Caco-2 (cell line): ENCODE data around the gene FLT4. TPM values are rescaled to one million over a fixed set of nuclear protein-coding genes. Genes with fewer than 3 reads are reported as not detected.

ENCODE experiments used
- BruUV-seq: library from RNA; stranded (reverse); fragments of 400-500 nt; replicated peaks from 2 replicates; lab custom pipeline; 2021; lab: Mats Ljungman, UMichigan
- CTCF ChIA-PET: fragments of 300-600 bp; sonication (Branson Sonifier 250); formaldehyde crosslinking; loops from one replicate; lab custom pipeline; 2022; ENCODE audit warnings: antibody characterized with exemption; lab: Charles Lee
- POLR2A ChIA-PET: fragments of 300-600 bp; sonication (Branson Sonifier 250); formaldehyde crosslinking; loops from one replicate; lab custom pipeline; 2022; ENCODE audit warnings: antibody characterized with exemption; lab: Charles Lee
- DNase-seq, 2 experiments: peaks; one replicate each; pipeline versions ENCODE4 v3.0.0 to v3.0.0-alpha.2; 2020 to 2022
- H3K27me3 ChIP-seq: replicated peaks from 2 replicates; pipeline ENCODE4 v1.6.0; 2011; ENCODE audit warnings: low read length; ENCODE audit not compliant: control insufficient read depth, insufficient read depth
- H3K36me3 ChIP-seq: 2 replicates; pipeline ENCODE4 v1.5.1; 2011; ENCODE audit warnings: low read length; ENCODE audit not compliant: control insufficient read depth, insufficient read depth
- H3K4me1 ChIP-seq: fragments of 250-450 bp; sonication (Bioruptor Pico); 2 replicates; pipeline ENCODE4 v1.5.1; 2020; ENCODE audit warnings: mild to moderate bottlenecking
- H3K4me3 ChIP-seq: 2 replicates; pipeline ENCODE4 v1.5.1; 2011; ENCODE audit warnings: low read depth, mild to moderate bottlenecking, control low read depth, low read length
- H3K9me3 ChIP-seq: fragments of 250-450 bp; sonication (Bioruptor Pico); 2 replicates; pipeline ENCODE4 v1.5.1; 2020; ENCODE audit warnings: mild to moderate bottlenecking, moderate library complexity
- H3K27ac Mint-ChIP-seq: one replicate; pipeline ENCODE4 v1.8.0; 2022; ENCODE audit warnings: mixed read lengths; ENCODE audit not compliant: unreplicated experiment
- H3K27me3 Mint-ChIP-seq: one replicate; pipeline ENCODE4 v1.8.0; 2022; ENCODE audit warnings: mixed read lengths; ENCODE audit not compliant: insufficient read depth, unreplicated experiment
- H3K36me3 Mint-ChIP-seq: one replicate; pipeline ENCODE4 v1.8.0; 2022; ENCODE audit warnings: mild to moderate bottlenecking, mixed read lengths; ENCODE audit not compliant: insufficient read depth, unreplicated experiment
- H3K4me1 Mint-ChIP-seq: one replicate; pipeline ENCODE4 v1.8.0; 2022; ENCODE audit warnings: low read depth, mixed read lengths; ENCODE audit not compliant: unreplicated experiment
- H3K4me3 Mint-ChIP-seq: one replicate; pipeline ENCODE4 v1.8.0; 2022; ENCODE audit warnings: mild to moderate bottlenecking, moderate library complexity, mixed read lengths; ENCODE audit not compliant: unreplicated experiment
- H3K9me3 Mint-ChIP-seq: one replicate; pipeline ENCODE4 v1.8.0; 2022; ENCODE audit warnings: mixed read lengths; ENCODE audit not compliant: unreplicated experiment
- intact Hi-C: fragments of 100-400 bp; cut with micrococcal nuclease; formaldehyde crosslinking; loops from one replicate; pipeline ENCODE4 v1.10.0; 2022; ENCODE audit not compliant: unreplicated experiment
- total RNA-seq: library from RNA; stranded (reverse); gene quantifications from 2 replicates; pipeline ENCODE4 v1.2.3, GENCODE V29; 2022
- TF ChIP-seq, protein P1 (sequence below), 2 experiments: fragments of 200-600 bp in 1 of 2; IDR thresholded peaks; 1 replicate in 1 of 2; 2 replicates in 1 of 2; pipeline versions ENCODE4 v1.5.1 to v1.8.0; 2011 to 2022; ENCODE audit warnings: antibody characterized with exemption in 1 of 2, control low read depth in 1 of 2, inconsistent platforms in 1 of 2, low read depth in 1 of 2, low read length in 1 of 2, mild to moderate bottlenecking in 1 of 2, moderate library complexity in 1 of 2; ENCODE audit not compliant: insufficient read depth in 1 of 2, severe bottlenecking in 1 of 2, unreplicated experiment in 1 of 2

FLT4 gene
- total RNA-seq, 1 experiment from 2014 or later = not detected

DNA sequence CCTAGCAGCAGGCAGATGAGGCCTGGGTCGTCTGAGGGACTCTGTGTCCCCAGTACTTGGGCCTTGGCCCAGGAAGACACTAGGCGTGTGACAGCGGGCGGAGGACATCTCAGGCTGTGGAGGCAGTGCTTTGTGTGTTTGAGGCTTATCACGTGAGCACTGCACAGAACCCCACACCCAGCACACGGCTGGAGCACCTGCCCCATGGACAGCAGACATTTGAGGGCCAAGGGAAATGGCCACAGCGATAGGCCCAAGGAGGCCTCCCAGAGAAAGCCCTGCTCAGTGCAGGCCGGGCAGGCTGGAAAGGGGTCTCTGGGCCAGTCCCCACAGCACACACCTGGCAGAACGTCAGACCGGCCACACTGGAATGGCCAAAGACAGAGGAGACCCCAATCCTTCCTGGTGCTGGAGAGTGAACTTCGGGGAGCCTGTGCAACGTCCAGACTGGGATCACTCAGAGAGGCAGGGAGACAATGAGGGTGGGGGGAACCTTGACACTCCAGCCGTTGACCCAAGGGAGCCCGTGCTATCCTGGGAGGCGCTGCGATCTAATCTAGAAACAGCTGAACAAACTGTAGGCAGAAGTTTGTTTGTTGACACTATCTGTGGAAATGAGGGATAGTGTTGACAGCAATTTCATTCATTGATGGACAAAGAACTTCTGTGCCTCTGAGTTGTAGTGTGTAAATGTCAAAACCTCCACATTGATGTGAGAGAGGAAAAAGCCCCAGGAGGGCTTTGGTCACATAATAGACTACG is 19.6 kb upstream of the FLT4 start:
- intact Hi-C loops = no loop called here
- no peaks in the 10 kb centered on the region for H3K36me3 ChIP-seq
- no peaks in the 10 kb centered on the region for H3K9me3 Mint-ChIP-seq
- ChIA-PET CTCF (interaction anchor here (0.5 kb wide), 1 partner anchor 57 kb away, joined by 3 read pairs; no protein-coding TSS in a partner anchor), POLR2A (interaction anchor here (0.5 kb wide), 1 partner anchor 615 kb away, joined by 3 read pairs; no protein-coding TSS in a partner anchor)
- BruUV-seq = no TSS peak
- H3K27me3 Mint-ChIP-seq = no peaks in the 10 kb centered on the region
- H3K9me3 ChIP-seq = no peaks in the 10 kb centered on the region
- no peak for DNase-seq
- H3K4me1 Mint-ChIP-seq = peaks cover 6% of the 10 kb centered on the region
- no peaks in the 10 kb centered on the region for H3K36me3 Mint-ChIP-seq
- H3K27ac Mint-ChIP-seq = no peak overlapping the region
- H3K4me1 ChIP-seq = 0 out of 2 replicates have a peak, but pooled peaks cover 5% of the 10 kb centered on the region
- H3K4me3 Mint-ChIP-seq = no peak overlapping the region
- TF ChIP-seq, protein P1, sequence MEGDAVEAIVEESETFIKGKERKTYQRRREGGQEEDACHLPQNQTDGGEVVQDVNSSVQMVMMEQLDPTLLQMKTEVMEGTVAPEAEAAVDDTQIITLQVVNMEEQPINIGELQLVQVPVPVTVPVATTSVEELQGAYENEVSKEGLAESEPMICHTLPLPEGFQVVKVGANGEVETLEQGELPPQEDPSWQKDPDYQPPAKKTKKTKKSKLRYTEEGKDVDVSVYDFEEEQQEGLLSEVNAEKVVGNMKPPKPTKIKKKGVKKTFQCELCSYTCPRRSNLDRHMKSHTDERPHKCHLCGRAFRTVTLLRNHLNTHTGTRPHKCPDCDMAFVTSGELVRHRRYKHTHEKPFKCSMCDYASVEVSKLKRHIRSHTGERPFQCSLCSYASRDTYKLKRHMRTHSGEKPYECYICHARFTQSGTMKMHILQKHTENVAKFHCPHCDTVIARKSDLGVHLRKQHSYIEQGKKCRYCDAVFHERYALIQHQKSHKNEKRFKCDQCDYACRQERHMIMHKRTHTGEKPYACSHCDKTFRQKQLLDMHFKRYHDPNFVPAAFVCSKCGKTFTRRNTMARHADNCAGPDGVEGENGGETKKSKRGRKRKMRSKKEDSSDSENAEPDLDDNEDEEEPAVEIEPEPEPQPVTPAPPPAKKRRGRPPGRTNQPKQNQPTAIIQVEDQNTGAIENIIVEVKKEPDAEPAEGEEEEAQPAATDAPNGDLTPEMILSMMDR (IDR thresholded peaks at IDR 0.05; ENCODE audit: insufficient read depth in 1 of 2, low read depth in 1 of 2, low read length in 1 of 2, severe bottlenecking in 1 of 2, unreplicated experiment in 1 of 2) = no peak
- H3K4me3 ChIP-seq = no peak overlapping the region
- H3K27me3 ChIP-seq = no peaks in the 10 kb centered on the region

DNA sequence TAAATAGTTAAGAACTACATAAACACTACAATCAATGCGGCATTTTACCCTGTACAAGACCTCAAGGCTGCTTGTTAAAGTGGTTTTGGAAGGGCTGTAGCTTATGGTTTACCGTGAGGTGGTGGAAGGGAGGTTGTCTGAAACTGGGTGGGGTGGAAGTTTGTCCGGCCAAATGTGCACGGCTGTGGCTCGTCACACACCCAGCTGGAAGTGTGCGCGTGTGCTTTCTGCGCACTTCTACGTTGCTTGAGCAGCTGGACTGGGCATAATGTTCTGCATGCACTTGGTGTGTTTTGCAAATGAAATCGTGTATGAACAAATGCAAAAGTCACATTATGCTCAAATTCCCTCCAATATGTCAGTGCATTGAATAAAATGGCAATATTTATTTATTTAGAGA is 17.4 kb upstream of the FLT4 start:
- 0 out of 2 replicates have a peak, but pooled peaks cover 5% of the 10 kb centered on the region for H3K4me1 ChIP-seq
- H3K27me3 ChIP-seq = no peaks in the 10 kb centered on the region
- POLR2A ChIA-PET = no interaction called here
- intact Hi-C loops = no loop called here
- no TSS peak for BruUV-seq
- no peak overlapping the region for H3K4me3 Mint-ChIP-seq
- CTCF ChIA-PET = no interaction called here
- no peak for DNase-seq
- no peaks in the 10 kb centered on the region for H3K9me3 ChIP-seq
- no peaks in the 10 kb centered on the region for H3K27me3 Mint-ChIP-seq
- TF ChIP-seq, protein P1 (IDR thresholded peaks at IDR 0.05; ENCODE audit: insufficient read depth in 1 of 2, low read depth in 1 of 2, low read length in 1 of 2, severe bottlenecking in 1 of 2, unreplicated experiment in 1 of 2) = no peak
- peaks cover 6% of the 10 kb centered on the region for H3K4me1 Mint-ChIP-seq
- no peaks in the 10 kb centered on the region for H3K9me3 Mint-ChIP-seq
- no peaks in the 10 kb centered on the region for H3K36me3 ChIP-seq
- H3K4me3 ChIP-seq = no peak overlapping the region
- H3K36me3 Mint-ChIP-seq = no peaks in the 10 kb centered on the region
- H3K27ac Mint-ChIP-seq = no peak overlapping the region

DNA sequence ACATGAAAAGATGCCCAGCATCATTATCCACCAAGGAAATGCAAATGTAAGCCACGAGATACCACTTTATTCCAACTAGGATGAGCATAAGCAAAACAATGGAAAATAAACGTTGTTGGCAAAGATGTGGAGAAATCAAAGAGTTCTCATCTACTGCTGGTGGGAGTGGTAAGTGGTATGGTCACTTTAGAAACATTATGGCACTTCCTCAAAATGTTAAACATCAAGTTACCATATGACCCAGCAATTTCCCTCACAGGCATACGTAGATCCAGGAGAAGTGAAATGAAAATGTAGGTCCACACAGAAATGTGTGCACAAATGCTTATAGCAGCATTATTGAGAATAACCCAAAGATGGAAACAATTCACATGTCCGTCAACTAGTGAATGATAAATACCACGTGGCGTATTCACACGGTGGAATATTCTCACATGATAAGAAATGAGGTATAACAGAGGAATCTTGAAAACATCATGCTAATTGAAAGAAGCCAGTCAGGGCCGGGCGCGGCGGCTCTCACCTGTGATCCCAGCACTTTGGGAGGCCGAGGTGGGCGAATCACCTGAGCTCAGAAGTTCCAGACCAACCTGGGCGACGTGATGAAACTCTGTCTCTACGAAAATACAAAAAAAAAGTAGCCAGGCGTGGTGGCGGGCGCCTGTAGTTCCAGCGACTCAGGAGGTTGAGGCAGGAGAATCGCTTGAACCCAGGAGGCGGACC is 16.4 kb upstream of the FLT4 start:
- TF ChIP-seq, protein P1 (IDR thresholded peaks at IDR 0.05; ENCODE audit: insufficient read depth in 1 of 2, low read depth in 1 of 2, low read length in 1 of 2, severe bottlenecking in 1 of 2, unreplicated experiment in 1 of 2) = no peak
- intact Hi-C loops = no loop called here
- 0 out of 2 replicates have a peak, but pooled peaks cover 5% of the 10 kb centered on the region for H3K4me1 ChIP-seq
- no peaks in the 10 kb centered on the region for H3K9me3 ChIP-seq
- BruUV-seq = no TSS peak
- H3K9me3 Mint-ChIP-seq = no peaks in the 10 kb centered on the region
- H3K36me3 ChIP-seq = no peaks in the 10 kb centered on the region
- H3K4me1 Mint-ChIP-seq = peaks cover 6% of the 10 kb centered on the region
- no peaks in the 10 kb centered on the region for H3K36me3 Mint-ChIP-seq
- no peak for DNase-seq
- no peak overlapping the region for H3K4me3 Mint-ChIP-seq
- H3K27me3 Mint-ChIP-seq = peaks cover 5% of the 10 kb centered on the region
- H3K27me3 ChIP-seq = no peaks in the 10 kb centered on the region
- POLR2A ChIA-PET = no interaction called here
- no peak overlapping the region for H3K27ac Mint-ChIP-seq
- H3K4me3 ChIP-seq = no peak overlapping the region
- CTCF ChIA-PET = interaction anchor here (0.6 kb wide), 1 partner anchor 107 kb away, joined by 3 read pairs; no protein-coding TSS in a partner anchor
